ENCODE results near the gene TRAPPC4.

DNA sequence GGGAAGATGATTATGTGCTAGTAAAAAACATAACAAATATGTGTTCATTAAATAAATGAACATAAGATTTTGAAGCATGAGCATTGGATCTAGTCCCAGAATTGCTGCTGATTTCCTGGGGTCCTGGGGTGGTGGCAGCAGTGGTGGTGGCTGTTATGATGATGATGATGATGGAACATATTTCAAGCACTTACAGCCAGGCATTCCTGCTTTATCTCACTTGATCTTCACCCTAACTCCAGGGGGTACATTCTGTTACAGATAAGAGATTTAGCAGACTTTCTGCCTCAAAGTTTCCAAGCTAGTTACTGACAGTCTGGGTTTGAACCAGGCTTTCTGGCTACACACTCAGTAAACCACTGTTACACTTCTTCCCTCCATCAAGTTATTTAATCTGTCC, 5.2 kb downstream of the TRAPPC4 start:
- TF ChIP-seq, protein P1, sequence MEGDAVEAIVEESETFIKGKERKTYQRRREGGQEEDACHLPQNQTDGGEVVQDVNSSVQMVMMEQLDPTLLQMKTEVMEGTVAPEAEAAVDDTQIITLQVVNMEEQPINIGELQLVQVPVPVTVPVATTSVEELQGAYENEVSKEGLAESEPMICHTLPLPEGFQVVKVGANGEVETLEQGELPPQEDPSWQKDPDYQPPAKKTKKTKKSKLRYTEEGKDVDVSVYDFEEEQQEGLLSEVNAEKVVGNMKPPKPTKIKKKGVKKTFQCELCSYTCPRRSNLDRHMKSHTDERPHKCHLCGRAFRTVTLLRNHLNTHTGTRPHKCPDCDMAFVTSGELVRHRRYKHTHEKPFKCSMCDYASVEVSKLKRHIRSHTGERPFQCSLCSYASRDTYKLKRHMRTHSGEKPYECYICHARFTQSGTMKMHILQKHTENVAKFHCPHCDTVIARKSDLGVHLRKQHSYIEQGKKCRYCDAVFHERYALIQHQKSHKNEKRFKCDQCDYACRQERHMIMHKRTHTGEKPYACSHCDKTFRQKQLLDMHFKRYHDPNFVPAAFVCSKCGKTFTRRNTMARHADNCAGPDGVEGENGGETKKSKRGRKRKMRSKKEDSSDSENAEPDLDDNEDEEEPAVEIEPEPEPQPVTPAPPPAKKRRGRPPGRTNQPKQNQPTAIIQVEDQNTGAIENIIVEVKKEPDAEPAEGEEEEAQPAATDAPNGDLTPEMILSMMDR (conservative IDR thresholded peaks at IDR 0.05): no peak
- TF ChIP-seq EZH2 (IDR thresholded peaks at IDR 0.05; ENCODE audit: low read depth): no peak
